Ovary (tissue), 9 donors: Measurements from ENCODE around the gene COL4A4. TPM values are rescaled to one million over a fixed set of nuclear protein-coding genes. Genes with fewer than 3 reads are reported as not detected.

Experiments
- DNase-seq, 5 donors: peaks; one replicate each; pipeline ENCODE4 v3.0.0-alpha.2; 2019 to 2020
- H3K27ac ChIP-seq, 2 donors: fragments of 200-600 bp; one replicate each; pipeline versions ENCODE4 v1.5.1 to v1.8.0; 2019 to 2022
- H3K27me3 ChIP-seq: fragments of 200-600 bp; one replicate; pipeline ENCODE4 v1.8.0; 2022
- H3K36me3 ChIP-seq: fragments of 200-600 bp; sonication (generic); one replicate; pipeline ENCODE4 v1.5.1; 2019
- H3K4me1 ChIP-seq: one replicate; pipeline ENCODE4 v1.8.1; 2013; ENCODE audit warnings: mild to moderate bottlenecking, moderate library complexity; ENCODE audit not compliant: insufficient read depth
- H3K4me3 ChIP-seq: fragments of 200-600 bp; sonication (generic); one replicate; pipeline ENCODE4 v1.5.1; 2017
- H3K9me3 ChIP-seq, 2 donors: fragments of 200-600 bp in 1 of 2; sonication (generic) in 1 of 2; one replicate each; pipeline versions ENCODE4 v1.5.1 to v1.8.1; 2013 to 2019; ENCODE audit warnings: mild to moderate bottlenecking in 1 of 2, moderate library complexity in 1 of 2
- EP300 ChIP-seq: sonication (generic); formaldehyde crosslinking; IDR thresholded peaks from one replicate; pipeline ENCODE4 v1.6.1; 2017; ENCODE audit warnings: antibody characterized with exemption
- POLR2A ChIP-seq: fragments of 450-650 bp; IDR thresholded peaks from one replicate; pipeline ENCODE4 v1.6.1; 2017; ENCODE audit warnings: antibody characterized with exemption, mild to moderate bottlenecking, moderate library complexity
- WGBS, 3 donors: extraction: QIAGEN DNeasy Blood & Tissue Kit in 1 of 3; methylation state at CpG; one replicate each; pipeline versions ENCODE4 v1.1.5 to v1.1.7; 2013 to 2017; 5-methylcytosine and 5-hydroxymethylcytosine counted together
- intact Hi-C, 4 donors: fragments of 100-400 bp; cut with DNase I; formaldehyde crosslinking; loops; one replicate each; pipeline versions ENCODE4 v1.11.0 to v1.15.1; 2022 to 2023
- polyA plus RNA-seq, 2 donors: library from polyadenylated mRNA; stranded (reverse); fragments of 200-250 nt in 1 of 2; fragments of 350-450 nt in 1 of 2; fragmentation: Illumina TruSeq in 1 of 2; extraction: RNeasy Lipid Tissue Mini Kit (QIAGEN cat#74804) in 1 of 2; gene quantifications; one replicate each; pipeline ENCODE4 v1.2.3, GENCODE V29; 2013 to 2014
- total RNA-seq, 7 donors: library from RNA; depleted of rRNA in 2 of 7; stranded (reverse); fragments of >200 nt in 2 of 7; fragmentation: NEBNext Ultra II Directional in 3 of 7; extraction: Animal tissue kit (Norgen Biotek cat#: 25700) in 3 of 7; gene quantifications; one replicate each; pipeline versions ENCODE4 v1.1.0 to v1.2.4, GENCODE V29; 2016 to 2023
- TF ChIP-seq, protein P1 (sequence below), 3 donors: fragments of 450-650 bp in 2 of 3; fragments of 200-600 bp in 1 of 3; IDR thresholded peaks; one replicate each; pipeline versions ENCODE4 v1.5.1 to v1.8.0; 2016 to 2022; ENCODE audit warnings: antibody characterized with exemption in 3 of 3, mild to moderate bottlenecking in 1 of 3
- donor health status: DM: no; HTN: no; CAD: no; lungs with moderate emphysema.
- donor health status: DM: no; HTN: no; CAD: no.
- donor health status: Bipolar disorder and iron deficiency.
- donor health status: DM: yes; HTN: yes; CAD: no.
- donor health status: DM: no; HTN: no; CAD: no.
- donor health status: DM: yes; HTN: yes; CAD: no.

COL4A4 gene
- total and polyA plus RNA-seq, 9 donors = 0.30 to 8.3 (median 2.0) TPM

GRCh38 chr2:227010433-227010832 is 153.6 kb downstream of the COL4A4 start:
- intact Hi-C loops = no loop called here
- Histone ChIP-seq H3K27me3 (no peaks in the 10 kb centered on the region), H3K9me3 (no peaks in the 10 kb centered on the region), H3K4me3 (no peak overlapping the region), H3K27ac (no peak overlapping the region), H3K36me3 (no peaks in the 10 kb centered on the region), H3K4me1 (no peaks in the 10 kb centered on the region)
- TF ChIP-seq POLR2A (no peak), EP300 (no peak)
- TF ChIP-seq, protein P1, sequence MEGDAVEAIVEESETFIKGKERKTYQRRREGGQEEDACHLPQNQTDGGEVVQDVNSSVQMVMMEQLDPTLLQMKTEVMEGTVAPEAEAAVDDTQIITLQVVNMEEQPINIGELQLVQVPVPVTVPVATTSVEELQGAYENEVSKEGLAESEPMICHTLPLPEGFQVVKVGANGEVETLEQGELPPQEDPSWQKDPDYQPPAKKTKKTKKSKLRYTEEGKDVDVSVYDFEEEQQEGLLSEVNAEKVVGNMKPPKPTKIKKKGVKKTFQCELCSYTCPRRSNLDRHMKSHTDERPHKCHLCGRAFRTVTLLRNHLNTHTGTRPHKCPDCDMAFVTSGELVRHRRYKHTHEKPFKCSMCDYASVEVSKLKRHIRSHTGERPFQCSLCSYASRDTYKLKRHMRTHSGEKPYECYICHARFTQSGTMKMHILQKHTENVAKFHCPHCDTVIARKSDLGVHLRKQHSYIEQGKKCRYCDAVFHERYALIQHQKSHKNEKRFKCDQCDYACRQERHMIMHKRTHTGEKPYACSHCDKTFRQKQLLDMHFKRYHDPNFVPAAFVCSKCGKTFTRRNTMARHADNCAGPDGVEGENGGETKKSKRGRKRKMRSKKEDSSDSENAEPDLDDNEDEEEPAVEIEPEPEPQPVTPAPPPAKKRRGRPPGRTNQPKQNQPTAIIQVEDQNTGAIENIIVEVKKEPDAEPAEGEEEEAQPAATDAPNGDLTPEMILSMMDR (IDR thresholded peaks at IDR 0.05) = no peak
- 50 to 59% (median 52%) methylated on average over 3 of the region's 3 CpGs for WGBS, 3 donors
- DNase-seq = no peak

DNA sequence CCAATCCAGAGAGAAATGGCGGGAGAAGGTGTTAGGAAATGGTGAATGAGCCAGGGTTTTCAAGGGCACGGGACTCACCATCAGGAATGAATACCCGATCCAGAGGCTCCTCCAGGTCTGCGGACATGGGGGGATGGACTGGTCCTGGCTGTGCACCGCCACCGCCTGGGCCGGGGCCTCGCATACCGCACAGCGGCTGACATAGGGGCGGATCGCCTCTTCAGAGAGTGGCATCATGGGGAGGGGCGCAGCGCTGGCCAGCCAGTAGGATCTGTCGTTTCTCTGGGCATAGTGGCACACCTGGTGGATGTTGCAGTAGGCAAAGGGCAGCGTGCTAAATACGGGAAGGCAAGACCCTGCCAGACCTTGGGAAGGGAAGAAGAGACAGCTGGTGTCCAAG is 156.1 kb downstream of the COL4A4 start:
- DNase-seq = no peak
- no peak overlapping the region for H3K27ac ChIP-seq
- no peaks in the 10 kb centered on the region for H3K27me3 ChIP-seq
- no peaks in the 10 kb centered on the region for H3K36me3 ChIP-seq
- intact Hi-C loops = no loop called here
- TF ChIP-seq POLR2A (no peak), EP300 (no peak)
- TF ChIP-seq, protein P1 (IDR thresholded peaks at IDR 0.05) = no peak
- H3K4me3 ChIP-seq = no peak overlapping the region
- H3K4me1 ChIP-seq = no peaks in the 10 kb centered on the region
- H3K9me3 ChIP-seq = no peaks in the 10 kb centered on the region
- WGBS, 3 donors = 93 to 95% (median 93%) methylated on average over 17 of the region's 17 CpGs

DNA sequence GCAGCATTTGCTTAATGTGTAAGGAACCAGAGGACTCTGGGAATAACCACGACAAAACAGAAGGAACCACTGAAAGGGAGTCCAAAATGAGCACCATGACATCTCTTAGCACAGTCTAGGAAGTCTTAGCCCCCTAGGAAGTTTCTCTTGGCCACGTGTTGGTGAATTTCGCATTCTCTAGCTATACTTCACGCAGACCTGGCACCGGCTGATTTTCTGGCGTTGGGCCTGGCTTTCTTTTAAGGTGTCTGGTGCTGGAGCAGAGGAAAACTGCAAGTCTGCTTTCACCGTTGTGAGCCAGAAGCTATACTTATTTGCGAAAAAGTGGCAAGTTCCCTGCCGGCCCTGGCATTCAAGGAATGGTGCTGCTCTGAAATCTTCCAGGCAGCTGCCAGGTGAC is 156.9 kb downstream of the COL4A4 start:
- H3K9me3 ChIP-seq = no peaks in the 10 kb centered on the region
- no peak for TF ChIP-seq EP300
- TF ChIP-seq, protein P1 (IDR thresholded peaks at IDR 0.05) = no peak
- no peak for TF ChIP-seq POLR2A
- H3K27me3 ChIP-seq = no peaks in the 10 kb centered on the region
- no peak overlapping the region for H3K27ac ChIP-seq
- no peaks in the 10 kb centered on the region for H3K4me1 ChIP-seq
- WGBS, 3 donors = 76 to 83% (median 79%) methylated on average over 9 of the region's 9 CpGs
- H3K36me3 ChIP-seq = no peaks in the 10 kb centered on the region
- intact Hi-C loops = no loop called here
- no peak for DNase-seq
- no peak overlapping the region for H3K4me3 ChIP-seq

DNA sequence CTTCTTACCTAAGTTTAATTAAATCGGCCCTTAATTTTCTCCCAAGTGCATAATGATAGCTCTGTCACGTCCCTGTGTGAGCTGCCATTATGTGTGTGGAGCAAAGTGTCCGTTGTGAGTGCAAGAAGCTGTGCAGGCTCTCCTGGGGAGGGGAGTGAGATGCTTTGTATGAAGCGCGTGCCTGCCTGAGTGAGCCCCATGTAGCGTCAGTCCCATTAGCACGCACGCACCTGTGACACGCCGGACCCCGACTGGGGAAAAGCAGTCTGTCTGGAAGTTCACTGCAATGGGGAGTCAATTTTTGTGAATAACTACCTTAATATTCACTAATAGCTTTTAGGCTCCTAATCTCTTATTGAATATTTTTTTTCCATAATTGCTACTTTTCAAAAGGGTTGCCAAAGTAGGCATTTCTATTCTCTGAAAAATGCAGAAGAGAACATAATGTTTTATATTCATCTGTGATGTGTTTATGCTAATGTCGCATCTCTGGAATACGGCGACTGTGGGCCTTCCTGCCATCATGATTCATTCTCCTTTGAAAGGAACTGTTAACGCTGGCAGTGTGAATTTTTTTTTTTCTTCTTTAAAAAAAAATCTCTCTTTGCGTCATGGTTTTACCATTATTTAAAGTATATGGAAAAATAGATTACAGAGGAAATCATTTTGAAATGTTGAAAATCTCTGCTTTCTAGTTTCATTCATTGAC is 157.7 kb downstream of the COL4A4 start:
- H3K27ac ChIP-seq = no peak overlapping the region
- no peaks in the 10 kb centered on the region for H3K36me3 ChIP-seq
- no peak overlapping the region for H3K4me3 ChIP-seq
- DNase-seq = no peak
- no peaks in the 10 kb centered on the region for H3K9me3 ChIP-seq
- TF ChIP-seq EP300 = no peak
- no peak for TF ChIP-seq POLR2A
- TF ChIP-seq, protein P1 (IDR thresholded peaks at IDR 0.05) = no peak
- H3K27me3 ChIP-seq = no peaks in the 10 kb centered on the region
- intact Hi-C loops = no loop called here
- no peaks in the 10 kb centered on the region for H3K4me1 ChIP-seq
- WGBS, 3 donors = 89 to 91% (median 91%) methylated on average over 16 of the region's 16 CpGs
